Cardiac septum (tissue), 1 donor: ENCODE data around the gene GALNT18. TPM values are rescaled to one million over a fixed set of nuclear protein-coding genes. Genes with fewer than 3 reads are reported as not detected.

Experiments
- DNase-seq: peaks from one replicate; pipeline ENCODE4 v3.0.0-alpha.2; 2020; ENCODE audit warnings: low spot score
- intact Hi-C: fragments of 100-400 bp; cut with DNase I; formaldehyde crosslinking; loops from one replicate; pipeline ENCODE4 v1.14.0; 2022
- total RNA-seq: library from RNA; stranded (reverse); fragmentation: NEBNext Ultra II Directional; extraction: Animal tissue kit (Norgen Biotek cat#: 25700); gene quantifications from one replicate; pipeline ENCODE4 v1.2.1, GENCODE V29; 2021
- donor health status: DM: no; HTN: no; CAD: no.

GALNT18 gene
- total RNA-seq, 1 donor from 2014 or later, result 23.2 TPM

DNA sequence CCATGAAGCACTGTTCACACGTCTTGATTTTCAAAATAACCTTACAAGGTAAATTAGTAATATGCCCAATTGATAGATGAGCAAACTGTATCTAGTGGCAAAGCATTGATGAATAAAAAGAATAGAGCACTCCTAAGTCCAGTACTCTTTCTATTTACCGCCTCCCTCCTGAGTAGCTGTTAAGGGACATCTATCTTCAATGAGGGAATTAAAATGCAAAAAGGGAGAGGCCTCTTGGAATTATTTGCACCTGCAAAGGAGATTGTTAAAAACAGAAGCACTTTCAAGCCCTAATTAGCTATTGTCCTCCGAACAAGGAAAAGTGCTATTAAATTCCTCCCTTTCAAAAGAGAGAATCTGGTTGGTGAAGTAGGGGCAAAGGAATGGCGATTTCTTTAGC lies 6.8 kb upstream of the GALNT18 start:
- intact Hi-C loops, result no loop called here
- DNase-seq, result no peak

DNA sequence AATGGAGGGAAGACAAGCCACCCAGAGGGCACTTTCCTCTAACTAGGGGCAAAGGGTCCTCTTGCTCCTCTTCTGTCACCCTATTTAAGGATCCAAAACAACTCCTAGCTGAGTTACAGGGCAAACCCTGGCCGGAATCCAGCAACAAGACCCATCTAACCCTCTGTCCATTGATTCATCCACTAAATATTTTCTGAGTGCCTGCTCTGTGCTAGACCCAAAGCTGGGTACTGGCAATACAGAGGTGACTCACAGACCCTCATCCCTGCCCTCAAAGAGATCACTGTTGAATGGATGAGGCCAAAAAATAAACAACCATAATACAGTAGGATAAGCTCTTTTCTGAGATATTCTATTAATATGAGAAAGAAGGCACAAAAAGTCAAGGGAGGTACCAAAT lies 4.3 kb upstream of the GALNT18 start:
- intact Hi-C loops, result no loop called here
- no peak for DNase-seq

DNA sequence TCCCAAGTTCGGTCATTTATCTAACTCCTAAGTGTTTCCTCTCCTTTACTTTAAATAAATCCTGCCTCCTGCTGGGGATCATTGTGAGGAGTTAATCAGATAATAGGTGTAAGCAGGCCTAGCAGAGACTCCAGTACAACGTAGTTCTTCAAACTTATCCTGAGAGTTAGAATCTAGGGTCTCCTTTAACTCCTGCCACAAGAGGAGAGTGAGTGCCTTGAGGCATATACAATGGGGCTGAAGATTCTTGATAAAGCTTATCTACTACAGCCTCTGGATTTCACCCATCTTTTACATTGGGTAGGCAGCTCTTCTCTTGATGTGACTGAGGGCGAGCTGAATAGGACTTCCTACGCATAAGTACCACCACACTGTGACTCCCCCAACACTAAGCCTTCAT lies 3.1 kb upstream of the GALNT18 start:
- intact Hi-C loops, result loop anchor here (5.0 kb wide), 4 partner anchors 43 to 163 kb away; no protein-coding TSS in a partner anchor
- no peak for DNase-seq

DNA sequence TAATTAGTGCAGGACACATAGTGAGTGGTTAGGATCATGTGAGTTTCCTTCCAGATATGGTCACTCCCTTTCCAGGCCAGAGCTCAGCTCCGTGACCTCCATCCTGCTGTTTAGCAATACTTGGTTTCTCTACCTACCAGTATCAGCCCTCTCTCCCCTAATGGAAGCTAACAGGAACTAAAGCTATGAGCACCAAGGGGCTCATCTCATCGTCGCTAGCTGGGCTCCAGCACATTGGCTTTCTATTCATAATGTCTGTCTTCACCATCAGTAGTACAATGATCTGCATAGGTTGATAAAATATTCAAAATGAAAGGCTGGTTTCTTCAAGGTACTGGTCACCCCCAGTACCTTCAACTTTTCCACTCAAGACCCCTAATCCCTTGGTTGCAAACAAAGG lies 2.4 kb upstream of the GALNT18 start:
- no peak for DNase-seq
- intact Hi-C loops, result loop anchor here (5.0 kb wide), 4 partner anchors 42 to 163 kb away; no protein-coding TSS in a partner anchor

DNA sequence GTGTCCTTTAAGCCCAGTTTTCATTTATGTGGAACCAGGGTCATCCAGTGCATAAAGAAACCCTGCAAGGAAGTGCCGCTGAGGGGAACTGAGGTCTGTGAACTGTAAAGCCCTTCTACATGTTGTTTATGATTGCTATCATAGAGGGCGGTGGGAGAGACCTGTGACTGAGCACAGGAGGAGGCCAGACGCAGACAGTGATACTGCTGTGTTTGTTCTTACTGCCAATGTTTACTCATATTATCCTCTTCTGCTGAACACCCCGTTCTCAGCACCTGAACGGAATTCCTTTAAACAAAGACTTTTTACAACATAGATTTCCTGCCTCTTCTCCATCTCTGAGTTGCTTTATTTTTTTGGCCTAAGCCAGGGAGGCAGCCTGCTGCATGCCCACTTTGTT lies 967 bp upstream of the GALNT18 start:
- DNase-seq, result no peak
- intact Hi-C loops, result loop anchor here (5.0 kb wide), 4 partner anchors 40 to 165 kb away; no protein-coding TSS in a partner anchor

DNA sequence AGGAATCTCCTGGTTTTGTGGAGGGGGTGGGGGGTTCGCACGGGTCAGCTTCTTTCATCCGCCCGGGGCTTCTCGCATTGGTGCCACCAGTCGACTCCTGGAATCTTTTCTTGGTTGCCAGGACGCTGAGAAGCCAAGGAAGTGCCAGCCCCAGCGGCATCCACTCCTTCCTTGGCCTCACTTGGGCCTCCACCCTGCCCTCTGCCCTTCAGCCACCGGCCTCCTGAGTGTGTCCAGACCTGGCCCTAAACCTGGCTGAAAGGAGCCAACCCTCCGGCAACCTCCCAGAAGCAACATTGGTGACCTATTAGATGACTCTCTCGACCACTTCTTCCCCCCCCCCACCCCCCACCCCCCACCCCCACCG lies 518 bp upstream of the GALNT18 start:
- no peak for DNase-seq
- intact Hi-C loops, result loop anchor here (5.0 kb wide), 4 partner anchors 40 to 165 kb away; no protein-coding TSS in a partner anchor

DNA sequence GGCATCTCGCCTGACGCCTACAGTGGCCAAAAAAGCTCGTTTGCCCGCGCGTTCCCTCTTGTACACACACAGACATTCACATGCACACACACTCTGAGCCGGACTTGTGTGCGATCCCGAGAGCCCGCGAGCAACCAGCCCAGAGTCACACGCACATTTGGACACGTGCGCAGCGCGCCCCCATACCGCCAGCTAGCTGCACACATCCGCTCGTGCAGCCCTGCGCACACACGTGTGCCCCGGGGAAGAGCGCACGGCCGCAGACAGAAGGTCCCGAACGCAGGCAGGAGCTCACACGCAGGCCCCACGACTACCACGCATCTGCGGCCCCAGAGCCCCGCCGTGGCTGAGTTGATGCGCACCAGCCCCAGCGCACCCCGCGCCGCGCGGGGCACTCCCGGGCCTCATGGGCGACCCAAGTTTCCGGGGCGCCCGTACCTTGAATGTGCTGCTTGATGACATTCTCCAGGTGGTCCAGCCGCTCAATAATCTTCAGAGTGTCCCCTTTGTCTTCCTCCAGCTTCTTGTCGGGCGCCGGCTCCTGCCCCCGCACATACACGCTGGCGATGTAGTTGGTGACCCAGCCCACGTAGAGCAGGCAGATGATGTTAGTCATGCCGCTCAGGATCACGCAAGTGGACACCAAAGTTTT lies 758 bp downstream of the GALNT18 start:
- DNase-seq, result no peak
- intact Hi-C loops, result loop anchor here (5.0 kb wide), 4 partner anchors 39 to 166 kb away; no protein-coding TSS in a partner anchor

DNA sequence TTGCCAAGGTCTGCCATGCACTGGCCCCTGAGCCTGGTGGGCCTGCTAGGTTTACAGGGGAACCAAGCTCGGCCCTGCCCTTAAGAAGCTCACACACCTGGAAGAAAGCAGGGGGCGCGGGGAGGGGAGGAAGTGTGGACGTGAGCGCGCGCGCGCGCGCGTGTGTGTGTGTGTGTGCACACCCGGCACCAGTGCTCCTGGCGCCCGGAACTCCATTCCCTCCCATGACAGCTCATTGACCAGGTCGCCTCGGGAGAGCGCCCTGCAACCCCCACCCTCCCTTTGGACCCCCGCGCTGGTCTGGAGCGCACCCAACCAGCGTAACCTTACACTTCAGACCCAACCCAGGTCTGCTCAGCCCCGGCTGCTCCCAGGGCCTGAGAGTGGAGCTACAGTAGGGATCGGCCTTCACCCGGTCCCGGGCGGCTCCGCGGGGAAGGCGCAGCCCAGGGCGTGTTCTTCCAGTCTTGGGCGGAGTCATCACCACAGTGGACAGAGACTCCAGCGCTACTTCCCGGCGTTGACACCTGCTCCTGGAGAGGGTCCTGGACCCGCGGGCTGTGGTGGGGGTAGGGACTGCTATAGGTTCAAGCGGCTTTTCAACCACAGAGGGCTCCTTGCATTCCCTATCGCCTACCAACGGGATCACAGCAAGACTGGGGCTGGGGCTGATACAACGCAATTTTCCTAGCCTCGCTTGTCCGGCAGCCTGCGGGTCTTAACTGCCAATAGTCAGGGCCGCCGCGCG lies 1.5 kb downstream of the GALNT18 start:
- intact Hi-C loops, result loop anchor here (5.0 kb wide), 4 partner anchors 38 to 167 kb away; no protein-coding TSS in a partner anchor
- DNase-seq, result no peak

DNA sequence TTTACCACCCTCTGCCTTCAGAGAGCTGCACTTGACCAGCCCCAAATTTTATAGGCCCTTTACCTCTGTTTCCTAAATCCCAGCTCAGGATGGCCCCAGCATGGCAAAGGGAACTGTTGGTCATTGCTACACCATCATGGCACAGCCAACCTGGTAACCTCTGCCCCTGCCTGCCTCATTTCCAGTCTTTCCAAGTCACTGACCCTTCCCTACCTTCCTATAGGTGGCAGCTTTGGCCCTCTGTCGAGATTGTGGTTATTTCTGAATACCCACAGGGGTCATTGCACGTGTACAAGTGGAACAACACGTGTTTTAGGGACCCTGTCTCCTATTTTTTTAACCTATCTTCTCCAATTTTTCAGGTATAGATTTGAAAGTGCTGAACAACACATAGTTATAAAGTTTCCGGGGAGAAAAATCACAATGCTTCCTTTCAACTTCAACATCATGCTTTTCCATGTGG lies 2.8 kb downstream of the GALNT18 start:
- intact Hi-C loops, result loop anchor here (5.0 kb wide), 1 partner anchor 212 kb away; no protein-coding TSS in a partner anchor
- no peak for DNase-seq

DNA sequence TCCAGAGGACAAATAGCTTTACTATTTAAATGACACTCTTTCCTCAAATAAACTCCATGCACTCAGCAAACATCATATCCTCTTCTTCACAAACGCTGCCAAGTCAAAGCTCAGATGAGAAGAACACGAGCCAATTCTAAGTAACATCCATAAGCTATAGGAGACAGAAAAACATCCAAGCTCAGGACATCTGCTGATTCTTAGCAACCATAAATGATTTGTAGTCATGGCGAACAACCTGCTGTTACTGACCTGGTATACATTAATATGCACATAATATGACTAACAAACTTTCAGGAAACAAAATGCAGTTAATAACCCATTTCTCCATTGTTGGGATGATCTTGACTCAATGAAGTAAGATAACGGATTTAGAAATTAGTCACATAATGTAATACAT lies 6.7 kb downstream of the GALNT18 start:
- intact Hi-C loops, result loop anchor here (5.0 kb wide), 1 partner anchor 208 kb away; no protein-coding TSS in a partner anchor
- no peak for DNase-seq

DNA sequence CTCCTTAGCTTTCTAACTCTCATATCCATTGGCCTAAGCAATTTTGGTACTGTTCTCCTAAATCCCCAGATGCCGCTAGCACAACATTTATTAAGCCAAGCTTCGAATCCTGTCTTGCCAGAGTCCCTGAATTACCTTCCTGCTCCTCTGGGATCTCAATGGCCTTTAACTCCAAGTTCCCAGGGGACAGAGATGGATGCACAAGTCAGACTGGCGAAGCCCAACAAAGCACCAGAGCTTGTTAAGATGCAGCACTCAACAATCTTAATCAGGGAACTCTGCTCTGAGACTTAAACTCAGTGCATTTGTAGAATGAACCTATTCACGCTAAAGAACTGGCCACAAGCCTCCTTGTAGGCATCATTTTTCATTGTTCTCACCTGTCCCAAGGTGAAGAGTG lies 9.4 kb downstream of the GALNT18 start:
- intact Hi-C loops, result no loop called here
- DNase-seq, result no peak

DNA sequence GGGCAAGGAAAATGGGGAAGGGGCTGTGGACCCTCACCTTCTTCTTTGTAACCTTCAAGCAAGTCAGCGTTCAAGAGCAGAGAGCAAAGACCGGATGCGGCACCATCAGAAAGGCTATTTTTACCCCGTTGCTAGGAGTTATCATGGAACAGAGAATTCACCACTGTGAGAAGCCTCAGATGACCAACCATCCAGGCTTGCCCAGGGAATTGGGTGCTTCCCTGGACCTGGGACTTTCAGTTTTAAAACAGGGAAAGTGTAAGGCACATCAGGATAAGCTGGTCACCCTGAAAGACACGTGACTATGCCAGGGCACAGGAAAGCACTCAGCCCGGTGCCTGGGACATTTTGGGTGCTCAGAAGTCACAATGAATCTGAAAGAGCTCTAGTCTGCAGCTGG lies 10.4 kb downstream of the GALNT18 start:
- DNase-seq, result no peak
- intact Hi-C loops, result no loop called here

DNA sequence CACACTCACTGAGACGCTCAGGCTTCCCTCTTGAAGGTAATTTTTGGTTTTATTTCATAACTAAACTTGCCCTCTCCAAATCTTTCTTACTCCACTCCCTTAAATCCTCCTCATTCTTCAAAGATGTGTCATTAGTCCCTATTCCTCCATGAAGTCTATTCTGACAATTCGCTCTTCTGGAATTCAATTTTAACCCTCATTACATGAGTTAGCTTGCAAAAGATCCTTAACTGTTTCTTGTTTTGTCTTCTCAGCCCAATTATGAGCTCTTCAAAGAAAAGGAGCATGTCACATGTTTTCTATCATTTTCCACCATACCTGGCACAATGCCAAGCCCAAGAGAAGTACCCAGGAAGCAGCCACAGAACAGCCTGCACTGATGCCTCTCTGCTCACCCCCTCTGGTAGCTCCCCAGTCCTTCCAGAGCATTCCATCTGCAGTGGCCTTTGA lies 13.0 kb downstream of the GALNT18 start:
- intact Hi-C loops, result no loop called here
- no peak for DNase-seq

DNA sequence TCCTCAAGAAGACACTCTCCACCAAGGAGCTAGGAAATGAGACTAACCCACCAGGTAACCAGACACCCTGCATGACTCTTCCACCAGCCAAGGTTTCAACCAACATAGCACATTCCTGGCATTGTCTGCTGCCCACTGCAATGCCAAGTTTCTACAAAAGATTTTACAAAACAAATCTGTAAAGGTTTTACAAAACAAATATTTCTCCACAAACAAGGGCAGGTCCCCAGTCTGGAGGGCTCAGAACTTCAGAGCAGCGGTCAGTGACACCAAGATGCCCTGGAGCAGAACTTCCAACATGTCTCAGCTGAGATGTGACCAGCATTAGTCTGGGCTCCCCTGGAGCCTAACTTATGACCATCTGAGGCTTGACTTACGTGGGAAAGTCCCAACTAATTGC lies 14.0 kb downstream of the GALNT18 start:
- no peak for DNase-seq
- intact Hi-C loops, result no loop called here

DNA sequence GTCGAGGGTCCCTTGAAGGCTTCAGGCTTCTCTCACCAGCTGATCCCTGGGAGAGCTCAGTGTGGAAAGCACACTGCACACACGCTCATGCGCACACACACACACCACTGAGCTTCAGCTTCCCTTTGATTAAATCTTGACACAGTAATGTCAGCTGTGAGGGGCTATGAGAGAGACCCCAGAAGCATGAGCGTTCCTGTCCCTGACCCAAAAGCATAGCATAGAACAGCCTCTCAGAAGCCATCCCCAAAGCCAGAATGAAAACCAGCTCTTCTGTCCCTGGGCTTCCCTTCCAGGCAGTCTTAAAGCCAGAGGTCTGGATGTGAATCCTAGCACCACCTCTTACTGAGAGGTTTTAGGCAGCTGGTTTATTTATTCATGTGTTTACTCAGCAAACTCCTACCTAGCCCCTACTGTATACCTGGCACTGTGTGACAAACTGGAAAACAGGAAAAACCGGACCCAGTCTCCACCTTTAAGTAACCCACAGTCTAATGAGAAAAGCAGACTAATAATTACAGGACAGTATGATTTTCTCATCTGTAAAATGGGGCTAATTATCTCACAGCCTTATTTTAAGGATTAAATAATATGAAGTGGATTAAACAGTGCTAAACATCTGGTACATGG lies 15.9 kb downstream of the GALNT18 start:
- intact Hi-C loops, result no loop called here
- no peak for DNase-seq

DNA sequence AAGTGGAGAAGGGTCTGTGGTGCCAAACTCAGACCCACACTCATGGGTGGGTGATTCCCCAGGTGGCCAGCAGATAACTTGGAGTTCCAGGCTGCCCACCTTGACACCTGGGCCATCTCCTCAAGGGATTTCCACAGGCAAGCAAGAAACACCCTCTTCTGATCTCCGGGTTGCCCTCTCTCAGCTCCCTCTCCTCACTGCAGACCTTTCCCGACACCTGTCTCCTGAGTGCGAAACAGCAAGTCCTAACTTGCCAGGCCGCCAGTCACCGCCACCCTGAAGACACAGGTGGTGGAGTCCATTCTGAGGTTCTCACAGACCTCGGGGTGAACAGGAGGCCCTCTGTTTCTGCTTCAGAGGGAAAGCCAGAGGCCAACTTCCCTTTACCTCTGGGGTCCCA lies 16.6 kb downstream of the GALNT18 start:
- intact Hi-C loops, result no loop called here
- DNase-seq, result no peak

DNA sequence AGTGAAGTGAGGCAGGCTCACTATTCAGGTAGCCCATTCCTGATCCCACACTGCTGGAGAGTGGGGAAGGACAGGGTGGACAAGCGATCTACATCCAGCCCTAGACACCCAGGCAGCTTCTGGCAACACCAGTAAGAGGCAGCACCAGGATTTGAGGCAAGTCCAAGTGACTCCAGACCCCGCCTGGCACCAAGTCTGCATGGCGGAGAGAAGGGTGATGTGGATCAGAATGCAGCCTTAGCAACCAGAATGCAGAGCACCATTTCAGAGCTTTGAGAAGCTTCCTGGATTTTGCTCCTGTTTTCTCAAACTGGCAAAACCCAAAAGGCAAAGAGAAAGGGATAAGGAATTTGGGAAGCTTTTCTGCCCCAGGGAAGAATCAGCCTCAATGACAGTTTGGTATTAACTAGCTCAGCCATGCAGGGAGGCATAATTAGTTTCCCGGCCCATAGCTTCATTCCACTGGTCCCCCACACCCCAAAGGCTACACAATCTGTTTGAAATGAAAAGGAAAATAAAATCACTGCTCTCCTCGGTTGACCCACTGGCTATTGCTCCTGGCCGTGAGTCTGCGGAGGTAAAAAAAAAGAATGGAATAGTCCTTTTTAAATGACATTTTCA lies 17.3 kb downstream of the GALNT18 start:
- no peak for DNase-seq
- intact Hi-C loops, result no loop called here

DNA sequence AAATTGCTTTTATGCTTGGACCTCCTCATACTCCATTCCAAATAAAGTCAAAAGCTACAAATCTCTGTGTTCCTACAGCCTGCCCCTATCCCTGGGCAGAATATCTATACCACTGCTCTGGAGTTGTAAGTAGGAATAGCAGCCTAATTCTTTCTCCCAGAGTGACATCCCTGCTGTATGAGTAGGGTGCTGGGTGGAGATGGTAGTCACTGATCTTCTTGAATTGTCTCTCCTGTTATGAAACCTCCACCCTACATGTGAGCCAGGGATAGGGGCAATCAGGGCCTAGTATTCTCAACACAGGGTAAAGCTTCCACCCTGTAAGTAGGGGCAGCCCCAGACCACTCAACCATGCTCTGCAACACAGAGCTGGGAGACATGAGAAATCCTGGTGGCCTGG lies 19.8 kb downstream of the GALNT18 start:
- intact Hi-C loops, result no loop called here
- DNase-seq, result no peak

DNA sequence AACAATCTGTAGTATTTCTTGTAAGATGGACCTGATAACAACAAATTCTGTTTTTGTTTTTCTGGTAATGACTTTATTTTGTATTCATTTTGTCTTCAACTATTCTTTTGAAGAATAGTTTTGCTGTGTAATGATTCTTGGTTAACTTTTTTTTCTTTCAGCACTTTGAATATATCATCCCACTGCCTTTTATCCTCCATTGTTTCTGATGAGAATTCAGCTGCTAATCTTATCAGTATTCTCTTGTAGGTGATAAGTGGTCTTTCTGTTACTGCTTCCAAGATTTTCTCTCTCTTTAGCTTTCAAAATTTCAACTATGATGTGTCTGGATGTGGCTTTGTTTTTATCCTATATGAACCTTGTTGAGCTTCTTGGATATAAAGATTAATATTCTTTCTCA lies 21.5 kb downstream of the GALNT18 start:
- DNase-seq, result no peak
- intact Hi-C loops, result no loop called here

DNA sequence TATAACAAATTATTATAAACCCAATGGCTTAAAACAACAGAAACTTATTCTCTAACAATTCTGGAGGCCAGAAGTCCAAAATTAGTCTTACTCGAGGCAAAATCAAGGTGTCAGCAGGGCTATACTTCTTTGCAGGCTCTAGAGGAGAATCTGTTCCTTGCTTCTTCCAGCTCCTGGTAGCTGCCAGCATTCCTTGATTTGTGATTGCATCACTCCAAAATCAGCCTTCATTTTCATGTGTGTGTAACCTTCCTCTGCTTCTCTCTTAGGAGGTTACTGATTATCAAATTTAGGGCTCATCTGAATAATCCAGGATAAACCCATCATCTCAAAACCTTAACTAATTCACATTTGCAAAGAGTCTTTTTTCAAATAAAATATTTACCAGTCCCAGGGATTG lies 23.6 kb downstream of the GALNT18 start:
- DNase-seq, result no peak
- intact Hi-C loops, result no loop called here
